ENCODE results near the gene PTPN11.
"Not testable (repeated sequence)": the region's sequence is repeated elsewhere in the genome, so short reads cannot be mapped to it uniquely, and the experiment has no call there.

PTPN11 gene

DNA sequence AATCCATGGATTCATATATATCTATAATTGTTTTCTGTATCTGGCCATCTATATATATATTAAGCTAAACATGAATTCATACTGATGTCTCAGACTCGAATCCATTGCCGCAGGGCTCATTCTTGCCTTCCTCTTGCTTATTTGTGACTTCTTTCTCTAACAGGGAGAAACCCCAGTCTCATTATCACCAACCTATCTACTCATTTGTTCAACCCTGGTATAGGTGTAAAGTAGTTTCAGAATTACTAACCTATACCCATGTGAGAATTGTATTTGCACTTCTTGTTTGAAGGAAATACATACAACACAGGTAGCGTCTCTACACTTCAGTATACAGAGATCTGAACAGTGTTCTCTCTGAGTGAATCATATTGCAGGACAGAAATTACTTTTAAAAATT lies 77.7 kb downstream of the PTPN11 start:
- H3K36me3 Mint-ChIP-seq (ENCODE audit: low read depth) = peaks cover 55% of the 10 kb centered on the region
- peak; percentile 85 for ATAC-seq
- no peak for DNase-seq
- peaks cover 15% of the 10 kb centered on the region for H3K4me1 Mint-ChIP-seq
- no peak overlapping the region for H3K4me3 Mint-ChIP-seq
- no peaks in the 10 kb centered on the region for H3K9me3 Mint-ChIP-seq
- H3K27me3 Mint-ChIP-seq = no peaks in the 10 kb centered on the region
- peak overlapping the region; percentile 71 for H3K27ac Mint-ChIP-seq

- Mint-ChIP-seq H3K9me3 (no peaks in the 10 kb centered on the region), H3K36me3 (ENCODE audit: low read depth) (peaks cover 46% of the 10 kb centered on the region), H3K4me3 (no peak overlapping the region), H3K27ac (no peak overlapping the region), H3K27me3 (no peaks in the 10 kb centered on the region), H3K4me1 (peaks cover 15% of the 10 kb centered on the region)
- DNase-seq = no peak
- ATAC-seq = no peak
Measured at GRCh38 chr12:112498580-112498979, 79.8 kb downstream of the PTPN11 start.

GRCh38 chr12:112503512-112503911 lies 84.8 kb downstream of the PTPN11 start:
- Mint-ChIP-seq H3K9me3 (no peaks in the 10 kb centered on the region), H3K27me3 (no peaks in the 10 kb centered on the region), H3K4me1 (no peaks in the 10 kb centered on the region), H3K27ac (peak overlapping the region; percentile 37), H3K36me3 (ENCODE audit: low read depth) (peaks cover 53% of the 10 kb centered on the region), H3K4me3 (no peak overlapping the region)
- ATAC-seq = no peak
- no peak for DNase-seq

DNA sequence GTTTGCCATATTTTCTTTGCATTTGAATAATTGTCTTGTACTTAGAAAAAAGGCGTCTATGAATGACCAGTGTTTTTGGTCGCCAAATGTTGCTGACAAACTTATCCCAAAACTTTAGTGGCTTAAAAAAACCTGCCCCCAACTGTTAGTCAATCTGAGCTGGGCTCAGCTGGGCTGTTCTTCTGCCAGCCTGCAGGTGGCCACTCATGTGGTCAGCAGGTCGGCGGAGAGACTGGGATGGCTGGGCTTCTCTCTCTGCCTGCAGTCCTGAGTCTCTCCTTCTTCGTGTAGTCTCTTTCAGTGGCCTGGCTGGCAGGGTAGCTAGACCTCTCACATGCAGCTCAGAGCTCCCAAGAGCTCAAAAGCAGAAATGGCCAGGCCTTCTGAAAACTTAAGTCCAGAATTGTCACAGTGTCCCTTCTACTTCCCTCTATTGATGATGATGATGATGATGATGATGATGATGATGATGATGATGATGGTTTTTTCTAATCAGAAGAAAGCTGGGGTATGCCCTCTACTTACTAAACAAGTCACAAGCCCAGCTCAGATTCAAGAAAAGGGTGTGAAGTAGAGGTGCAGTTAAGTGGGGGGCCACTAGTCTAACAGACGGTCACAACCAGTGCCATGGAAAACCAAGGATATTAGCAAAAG lies 87.9 kb downstream of the PTPN11 start:
- Mint-ChIP-seq H3K9me3 (no peaks in the 10 kb centered on the region), H3K27me3 (no peaks in the 10 kb centered on the region), H3K27ac (no peak overlapping the region), H3K4me3 (no peak overlapping the region), H3K4me1 (no peaks in the 10 kb centered on the region), H3K36me3 (ENCODE audit: low read depth) (peaks cover 58% of the 10 kb centered on the region)
- ATAC-seq (no peak), DNase-seq (no peak)

- Mint-ChIP-seq H3K36me3 (ENCODE audit: low read depth) (peaks cover 9% of the 10 kb centered on the region), H3K27me3 (no peaks in the 10 kb centered on the region), H3K9me3 (no peaks in the 10 kb centered on the region), H3K4me3 (no peak overlapping the region), H3K4me1 (peaks cover 5% of the 10 kb centered on the region), H3K27ac (no peak overlapping the region)
- DNase-seq (no peak), ATAC-seq (no peak)
Measured at GRCh38 chr12:112513471-112513870, 94.7 kb downstream of the PTPN11 start.

GRCh38 chr12:112514456-112514855 lies 95.7 kb downstream of the PTPN11 start:
- peaks cover 4% of the 10 kb centered on the region for H3K36me3 Mint-ChIP-seq (ENCODE audit: low read depth)
- ATAC-seq = no peak
- H3K4me3 Mint-ChIP-seq = no peak overlapping the region
- DNase-seq = no peak
- H3K9me3 Mint-ChIP-seq = no peaks in the 10 kb centered on the region
- no peaks in the 10 kb centered on the region for H3K27me3 Mint-ChIP-seq
- H3K27ac Mint-ChIP-seq = no peak overlapping the region
- peaks cover 5% of the 10 kb centered on the region for H3K4me1 Mint-ChIP-seq

DNA sequence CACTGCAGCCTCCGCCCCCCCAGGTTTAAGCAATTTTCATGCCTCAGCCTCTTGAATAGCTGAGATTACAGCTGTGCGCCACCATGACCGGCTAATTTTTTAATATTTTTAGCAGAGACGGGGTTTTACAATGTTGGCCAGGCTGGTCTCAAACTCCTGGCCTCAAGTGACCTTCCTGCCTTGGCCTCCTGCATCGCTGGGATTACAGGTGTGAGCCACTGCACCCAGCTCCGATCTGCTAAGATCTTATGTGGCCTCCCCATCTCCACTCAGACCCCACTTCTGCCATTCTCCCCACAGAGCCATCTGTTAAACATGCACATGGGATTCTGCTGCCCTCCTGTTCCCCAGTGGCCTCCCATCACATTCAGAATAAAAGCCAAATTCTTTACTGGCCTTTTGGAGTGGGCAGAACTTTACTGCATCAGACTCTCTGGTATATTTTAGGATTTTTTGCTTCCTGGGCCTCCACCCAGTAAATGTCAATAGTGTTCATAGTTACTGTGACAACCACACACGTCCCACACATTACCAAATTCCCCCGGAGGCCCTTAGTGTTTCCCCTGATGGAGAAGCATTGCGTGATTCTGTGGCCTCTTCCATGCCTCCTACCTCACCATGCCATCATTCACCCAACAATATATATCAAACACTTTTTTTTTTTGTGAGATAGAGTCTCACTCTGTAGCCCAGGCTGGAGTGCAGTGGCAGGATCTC lies 96.3 kb downstream of the PTPN11 start:
- peak overlapping the region; percentile 53 for H3K27ac Mint-ChIP-seq
- peak; percentile 65 for ATAC-seq

DNA sequence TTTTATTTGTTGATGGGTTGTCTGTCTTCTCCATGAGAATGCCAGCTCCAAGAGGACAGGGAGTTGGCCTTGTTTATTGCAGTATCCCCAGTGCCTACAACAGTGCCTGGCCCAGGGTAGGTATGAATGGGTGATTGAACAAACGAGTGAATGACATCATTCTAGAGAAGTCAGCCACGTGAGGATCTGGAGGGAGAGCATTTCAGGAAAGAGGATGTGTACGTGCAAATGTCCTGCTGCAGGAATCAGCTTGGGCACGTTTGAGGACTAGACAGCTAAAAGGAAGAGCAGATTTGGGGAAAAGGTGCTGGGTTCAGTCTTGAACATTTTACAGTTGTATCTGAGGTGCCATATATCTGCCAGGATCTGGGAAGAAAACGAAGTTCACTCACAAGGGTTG lies 97.1 kb downstream of the PTPN11 start:
- Mint-ChIP-seq H3K27ac (no peak overlapping the region), H3K4me3 (no peak overlapping the region), H3K36me3 (ENCODE audit: low read depth) (no peaks in the 10 kb centered on the region), H3K9me3 (no peaks in the 10 kb centered on the region), H3K27me3 (no peaks in the 10 kb centered on the region), H3K4me1 (peaks cover 5% of the 10 kb centered on the region)
- DNase-seq = no peak
- ATAC-seq = no peak

More for the DNA sequence above, 96.3 kb downstream of the PTPN11 start:
- H3K27me3 Mint-ChIP-seq = no peaks in the 10 kb centered on the region
- no peak for DNase-seq
- H3K36me3 Mint-ChIP-seq (ENCODE audit: low read depth) = no peaks in the 10 kb centered on the region
- no peak overlapping the region for H3K4me3 Mint-ChIP-seq
- peaks cover 5% of the 10 kb centered on the region for H3K4me1 Mint-ChIP-seq
- no peaks in the 10 kb centered on the region for H3K9me3 Mint-ChIP-seq

GRCh38 chr12:112517730-112518364 lies 99.1 kb downstream of the PTPN11 start:
- Mint-ChIP-seq H3K9me3 (no peaks in the 10 kb centered on the region), H3K36me3 (ENCODE audit: low read depth) (no peaks in the 10 kb centered on the region), H3K27ac (no peak overlapping the region), H3K27me3 (no peaks in the 10 kb centered on the region), H3K4me1 (peaks cover 5% of the 10 kb centered on the region), H3K4me3 (no peak overlapping the region)
- DNase-seq = no peak
- no peak for ATAC-seq

DNA sequence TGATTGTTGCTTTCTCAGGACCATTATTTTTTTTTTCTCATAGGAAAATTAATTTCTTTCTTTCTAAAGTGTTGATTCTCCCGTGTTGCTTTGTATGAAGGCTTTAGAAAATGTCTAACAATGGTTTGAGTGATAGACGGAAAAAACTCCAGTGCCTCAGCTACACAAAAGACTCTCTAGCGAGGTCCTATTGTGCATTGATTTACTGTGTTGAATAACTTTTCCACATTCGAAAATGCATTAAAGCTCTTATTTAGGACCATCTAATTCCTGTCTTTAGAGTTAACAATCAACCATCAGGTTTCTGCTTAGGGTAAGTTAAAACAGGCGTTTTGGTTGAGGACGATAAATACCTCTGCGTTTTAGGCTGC lies 99.6 kb downstream of the PTPN11 start:
- no peaks in the 10 kb centered on the region for H3K36me3 Mint-ChIP-seq (ENCODE audit: low read depth)
- DNase-seq (no peak), ATAC-seq (no peak)
- H3K27me3 Mint-ChIP-seq = no peaks in the 10 kb centered on the region
- no peak overlapping the region for H3K4me3 Mint-ChIP-seq
- H3K9me3 Mint-ChIP-seq = no peaks in the 10 kb centered on the region
- no peak overlapping the region for H3K27ac Mint-ChIP-seq
- H3K4me1 Mint-ChIP-seq = peaks cover 5% of the 10 kb centered on the region

DNA sequence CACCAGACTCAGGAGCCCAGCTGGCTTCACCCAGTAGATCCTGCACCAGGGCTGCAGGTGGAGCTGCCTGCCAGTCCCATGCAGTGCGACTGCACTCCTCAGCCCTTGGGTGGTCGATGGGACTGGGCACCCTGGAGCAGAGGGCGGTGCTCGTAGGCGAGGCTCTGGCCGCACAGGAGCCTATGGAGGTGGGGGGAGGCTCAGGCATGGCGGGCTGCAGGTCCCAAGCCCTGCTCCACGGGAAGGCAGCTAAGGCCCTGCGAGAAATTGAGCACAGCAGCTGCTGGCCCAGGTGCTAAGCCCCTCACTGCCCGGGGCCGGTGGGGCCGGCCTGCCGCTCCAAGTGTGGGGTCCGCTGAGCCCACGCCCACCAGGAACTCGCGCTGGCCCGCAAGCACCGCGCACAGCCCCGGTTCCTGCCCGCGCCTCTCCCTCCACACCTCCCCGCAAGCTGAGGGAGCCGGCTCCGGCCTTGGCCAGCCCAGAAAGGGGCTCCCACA lies 101.1 kb downstream of the PTPN11 start:
- ATAC-seq; H3K9me3 Mint-ChIP-seq; H3K36me3 Mint-ChIP-seq (ENCODE audit: low read depth); H3K4me1 Mint-ChIP-seq; H3K27me3 Mint-ChIP-seq; H3K4me3 Mint-ChIP-seq; DNase-seq; H3K27ac Mint-ChIP-seq: not testable (repeated sequence)

DNA sequence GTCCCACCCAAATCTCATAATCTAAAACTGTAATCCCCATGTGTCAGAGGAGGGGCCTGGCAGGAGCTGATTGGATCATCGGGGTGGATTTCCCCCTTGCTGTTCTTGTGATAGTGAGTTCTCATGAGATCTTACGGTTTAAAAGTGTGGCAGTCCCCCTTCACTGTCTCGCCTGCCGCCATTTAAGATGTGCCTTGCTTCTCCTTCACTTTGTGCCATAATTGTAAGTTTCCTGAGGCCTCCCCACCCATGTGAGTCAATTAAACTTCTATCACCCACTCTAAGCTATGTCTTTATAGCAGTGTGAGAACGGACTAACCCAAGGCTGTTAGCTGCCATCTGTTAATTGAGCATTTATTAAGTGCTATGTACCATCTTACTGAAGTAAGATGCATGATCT lies 105.1 kb downstream of the PTPN11 start:
- no peak for DNase-seq
- Mint-ChIP-seq H3K4me3 (no peak overlapping the region), H3K4me1 (no peaks in the 10 kb centered on the region), H3K36me3 (ENCODE audit: low read depth) (no peaks in the 10 kb centered on the region), H3K27ac (no peak overlapping the region), H3K9me3 (no peaks in the 10 kb centered on the region), H3K27me3 (no peaks in the 10 kb centered on the region)
- no peak for ATAC-seq

- H3K27me3 Mint-ChIP-seq = no peaks in the 10 kb centered on the region
- no peaks in the 10 kb centered on the region for H3K9me3 Mint-ChIP-seq
- H3K4me3 Mint-ChIP-seq = no peak overlapping the region
- ATAC-seq (no peak), DNase-seq (no peak)
- no peak overlapping the region for H3K27ac Mint-ChIP-seq
- no peaks in the 10 kb centered on the region for H3K4me1 Mint-ChIP-seq
- H3K36me3 Mint-ChIP-seq (ENCODE audit: low read depth) = no peaks in the 10 kb centered on the region
Measured at GRCh38 chr12:112524269-112524668, 105.5 kb downstream of the PTPN11 start.

GRCh38 chr12:112524676-112525425 lies 106.1 kb downstream of the PTPN11 start:
- no peaks in the 10 kb centered on the region for H3K36me3 Mint-ChIP-seq (ENCODE audit: low read depth)
- no peaks in the 10 kb centered on the region for H3K9me3 Mint-ChIP-seq
- no peak overlapping the region for H3K27ac Mint-ChIP-seq
- H3K4me1 Mint-ChIP-seq = no peaks in the 10 kb centered on the region
- ATAC-seq (no peak), DNase-seq (no peak)
- no peaks in the 10 kb centered on the region for H3K27me3 Mint-ChIP-seq
- no peak overlapping the region for H3K4me3 Mint-ChIP-seq
